GM10266 (cell line): ENCODE results near the gene NFYC.
A peak's percentile ranks its signal among the peaks of the same experiment; 100 is the strongest.

Experiments
- DNase-seq: peaks from one replicate; pipeline ENCODE4 v3.0.0; 2012; ENCODE audit errors: extremely low spot score
- TF ChIP-seq, protein P1 (sequence below): IDR thresholded peaks from 2 replicates; pipeline ENCODE4 v1.5.1; 2012; ENCODE audit warnings: mild to moderate bottlenecking, low read depth; ENCODE audit not compliant: control insufficient read depth, insufficient read depth; ENCODE audit errors: missing control alignments

Gene NFYC

DNA sequence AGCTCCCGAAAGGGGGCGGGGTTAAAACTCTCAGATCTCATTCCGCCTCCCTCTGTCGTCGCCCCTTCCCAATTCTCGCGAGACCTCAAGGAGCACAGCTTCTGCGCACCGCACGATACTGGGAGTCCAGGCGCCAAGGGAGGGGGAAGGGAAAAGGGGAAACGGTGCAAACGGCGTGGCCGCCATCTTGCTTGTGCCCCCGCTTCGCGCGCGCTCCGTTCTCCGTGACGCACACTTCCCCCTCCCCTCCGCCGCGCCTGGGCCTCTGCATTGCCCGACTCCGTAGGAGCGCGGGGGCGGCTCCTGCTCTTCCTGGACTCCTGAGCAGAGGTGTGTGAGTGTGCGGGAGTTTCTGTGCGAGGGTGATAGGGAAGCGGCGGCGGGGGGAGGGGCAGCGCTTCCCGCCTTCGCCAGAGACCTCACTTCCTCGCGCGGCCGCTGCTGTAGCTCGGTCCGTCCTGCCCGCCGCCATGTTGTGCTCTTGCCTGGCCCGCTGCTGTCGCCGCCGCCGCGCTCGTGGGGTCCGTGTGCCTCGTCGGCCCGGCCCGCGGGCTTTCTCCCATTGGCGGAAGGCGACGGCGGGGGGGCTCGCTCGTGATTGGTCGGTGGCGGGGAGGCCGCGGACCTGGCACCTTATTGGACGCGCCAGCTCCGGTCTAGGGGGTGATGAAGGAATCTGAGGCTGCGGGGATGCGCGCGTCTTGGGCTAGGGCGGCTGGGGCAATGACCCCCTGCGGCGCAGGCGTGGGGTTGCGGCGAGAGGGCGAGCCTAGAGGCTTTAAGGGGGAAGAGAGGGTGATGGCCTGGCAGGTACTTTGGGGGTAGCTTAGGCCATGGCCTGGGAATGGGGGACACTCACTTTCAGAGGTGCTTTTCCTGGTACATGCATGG lies at the start of gene NFYC:
Gene NFYC, plus strand, starts transcription at position 167 of the 891 bp plus-strand sequence. CDS start 47,140 bp downstream, outside the sequence.
- TF ChIP-seq, protein P1, sequence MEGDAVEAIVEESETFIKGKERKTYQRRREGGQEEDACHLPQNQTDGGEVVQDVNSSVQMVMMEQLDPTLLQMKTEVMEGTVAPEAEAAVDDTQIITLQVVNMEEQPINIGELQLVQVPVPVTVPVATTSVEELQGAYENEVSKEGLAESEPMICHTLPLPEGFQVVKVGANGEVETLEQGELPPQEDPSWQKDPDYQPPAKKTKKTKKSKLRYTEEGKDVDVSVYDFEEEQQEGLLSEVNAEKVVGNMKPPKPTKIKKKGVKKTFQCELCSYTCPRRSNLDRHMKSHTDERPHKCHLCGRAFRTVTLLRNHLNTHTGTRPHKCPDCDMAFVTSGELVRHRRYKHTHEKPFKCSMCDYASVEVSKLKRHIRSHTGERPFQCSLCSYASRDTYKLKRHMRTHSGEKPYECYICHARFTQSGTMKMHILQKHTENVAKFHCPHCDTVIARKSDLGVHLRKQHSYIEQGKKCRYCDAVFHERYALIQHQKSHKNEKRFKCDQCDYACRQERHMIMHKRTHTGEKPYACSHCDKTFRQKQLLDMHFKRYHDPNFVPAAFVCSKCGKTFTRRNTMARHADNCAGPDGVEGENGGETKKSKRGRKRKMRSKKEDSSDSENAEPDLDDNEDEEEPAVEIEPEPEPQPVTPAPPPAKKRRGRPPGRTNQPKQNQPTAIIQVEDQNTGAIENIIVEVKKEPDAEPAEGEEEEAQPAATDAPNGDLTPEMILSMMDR, result no peak
- peak; percentile 94 for DNase-seq

DNA sequence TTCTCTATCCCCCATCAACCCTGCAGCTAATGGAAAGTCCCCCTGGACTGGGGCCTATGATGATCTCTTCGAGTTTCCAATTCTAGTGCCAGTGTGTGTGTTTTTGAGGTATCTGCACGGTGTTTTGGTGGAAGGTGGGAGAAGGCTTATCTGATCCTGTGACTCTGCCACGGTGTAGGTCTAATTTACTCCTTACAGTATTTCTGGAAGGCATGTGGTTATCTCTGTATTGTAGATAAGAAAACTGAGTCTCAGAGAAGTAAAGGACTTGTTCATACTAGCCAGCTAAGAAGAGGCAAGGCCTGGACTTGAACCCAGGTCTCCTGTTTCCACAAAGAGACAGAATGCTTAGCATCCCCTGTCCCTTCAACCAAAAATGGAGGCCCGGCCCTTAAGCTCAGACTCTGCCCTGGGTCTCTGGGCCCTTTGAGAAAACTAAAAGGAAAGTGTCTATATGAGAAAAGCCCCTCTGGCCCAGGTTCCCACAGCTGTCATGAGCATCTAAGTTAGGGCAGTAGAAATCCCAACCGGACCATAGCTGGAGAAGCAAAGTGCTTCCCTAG lies 46.3 kb upstream of the NFYC start:
- no peak for DNase-seq
- TF ChIP-seq, protein P1, result no peak

DNA sequence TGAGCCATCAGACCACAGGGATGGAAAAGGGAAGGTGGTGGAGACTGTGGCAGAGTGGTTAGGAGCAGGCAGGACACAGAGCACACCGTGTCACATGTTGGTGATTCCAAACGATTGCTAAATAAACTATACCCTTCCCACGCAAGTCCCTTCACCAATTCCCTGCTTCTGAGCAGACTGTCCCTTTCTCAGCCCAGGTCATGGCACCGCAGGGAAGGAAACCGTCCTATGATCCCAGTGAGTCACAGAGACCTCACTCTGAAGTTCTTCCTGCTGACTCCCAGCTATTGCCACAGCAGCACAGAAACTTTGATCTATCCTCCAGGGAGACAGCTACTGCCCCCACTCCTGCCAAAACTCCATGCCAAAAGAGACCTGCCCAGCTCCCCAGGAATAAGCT lies 45.2 kb upstream of the NFYC start:
- TF ChIP-seq, protein P1, result no peak
- DNase-seq, result no peak

DNA sequence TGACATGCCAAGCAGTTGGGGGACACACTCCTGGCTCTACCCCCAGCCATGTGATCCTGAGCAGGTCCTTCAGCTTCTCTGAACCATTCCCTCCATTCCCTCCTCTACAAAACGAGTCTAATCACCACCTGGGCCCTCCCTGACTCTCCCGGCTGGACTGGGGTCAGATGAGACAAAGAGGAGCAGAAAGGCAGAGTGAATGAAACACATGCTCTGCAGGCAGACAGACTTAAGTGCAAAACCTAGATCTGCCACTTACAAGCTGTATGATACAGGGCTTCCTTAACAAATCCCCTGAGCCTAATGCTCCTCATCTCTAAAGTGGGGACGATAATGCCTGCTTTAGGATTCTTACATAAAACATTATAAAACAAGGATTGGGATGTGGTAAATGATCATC lies 43.3 kb upstream of the NFYC start:
- no peak for DNase-seq
- TF ChIP-seq, protein P1, result no peak

DNA sequence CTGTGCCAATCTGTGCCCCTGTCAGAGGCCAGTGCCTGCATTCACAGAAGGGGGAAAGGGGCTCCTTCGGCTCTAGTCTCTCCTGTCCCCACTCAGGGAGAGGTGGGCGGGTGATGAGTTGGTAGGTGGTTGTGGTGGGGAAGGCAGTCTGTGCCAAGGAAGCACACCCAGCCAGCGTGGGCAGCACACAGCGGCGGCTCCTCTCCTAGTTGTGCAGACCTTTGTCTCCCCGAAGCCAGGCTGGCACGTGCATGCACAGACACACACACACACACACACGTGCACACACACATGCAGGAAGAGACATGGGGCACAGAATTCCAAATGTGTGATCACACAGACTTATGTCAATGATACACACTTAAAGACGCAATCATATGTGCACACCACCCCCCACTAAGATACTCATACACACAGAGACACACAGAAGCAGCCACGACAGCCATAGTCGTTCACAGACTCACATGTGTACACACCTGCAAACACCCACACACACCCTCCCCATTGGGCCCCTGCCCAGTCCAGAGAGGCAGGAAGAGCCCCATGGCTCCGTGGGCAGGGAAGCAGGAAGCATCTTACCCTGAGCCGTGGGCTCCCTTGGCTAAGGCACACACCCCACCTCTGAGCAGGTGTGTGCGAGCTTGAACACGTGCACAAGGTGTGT lies 42.4 kb upstream of the NFYC start:
- DNase-seq, result no peak

DNA sequence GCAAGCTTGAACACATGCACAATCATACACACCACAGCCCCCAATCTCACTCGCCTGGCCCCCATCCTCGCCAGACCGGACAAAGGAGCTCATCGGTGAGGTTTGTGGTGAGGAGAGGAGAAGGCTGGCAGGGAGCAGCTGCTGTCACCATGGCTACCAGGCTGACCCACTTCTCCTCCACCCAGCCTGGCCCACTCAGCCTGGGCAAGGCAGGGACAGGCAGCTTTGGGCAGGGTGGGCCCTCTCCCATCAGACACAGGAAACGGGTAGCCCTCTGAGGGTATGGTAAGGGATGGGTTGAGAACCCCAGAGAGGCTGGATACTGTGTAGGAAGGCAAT lies 41.9 kb upstream of the NFYC start:
- DNase-seq, result no peak

More for the DNA sequence above, 42.4 kb upstream of the NFYC start:
- TF ChIP-seq, protein P1, result no peak

More for the DNA sequence above, 41.9 kb upstream of the NFYC start:
- TF ChIP-seq, protein P1, result no peak
